GM12878 (cell line): ENCODE data around the gene HOXD3. TPM values are rescaled to one million over a fixed set of nuclear protein-coding genes. Genes with fewer than 3 reads are reported as not detected.

Experiments
- ATAC-seq: fragments of 200-7000 bp; cut with Tn5 transposase; 3 replicates; pipeline ENCODE4 v1.9.1; 2020; ENCODE audit warnings: mild to moderate bottlenecking, moderate library complexity
- BruUV-seq: library from RNA; stranded (reverse); fragments of 400-500 nt; replicated peaks from 2 replicates; lab custom pipeline; 2021; lab: Mats Ljungman, UMichigan
- CTCF ChIA-PET: fragments of 300-600 bp; sonication (Branson Sonifier 250); formaldehyde crosslinking; extraction: SDS; loops from one replicate; lab custom pipeline; 2021; ENCODE audit warnings: inconsistent platforms; lab: Yijun Ruan, JAX
- POLR2A ChIA-PET: fragments of 350-600 bp; formaldehyde crosslinking; extraction: SDS; loops from one replicate; lab custom pipeline; 2021; ENCODE audit warnings: inconsistent platforms; lab: Charles Lee
- RAD21 ChIA-PET: fragments of 300-600 bp; sonication (Branson Sonifier 250); formaldehyde crosslinking; loops from one replicate; lab custom pipeline; 2023; ENCODE audit warnings: antibody characterized with exemption; ENCODE audit not compliant: unreplicated experiment; lab: Charles Lee
- SMC1A ChIA-PET: fragments of 300-600 bp; sonication (Branson Sonifier 250); formaldehyde crosslinking; loops from one replicate; lab custom pipeline; 2023; ENCODE audit not compliant: unreplicated experiment, uncharacterized antibody; lab: Charles Lee
- DNase-seq: peaks from one replicate; pipeline ENCODE4 v3.0.0-alpha.2; 2011; ENCODE audit warnings: low read depth, low spot score
- FAIRE-seq: peaks from 3 replicates; lab custom pipeline; 2011; peaks lifted over from hg19 to GRCh38; lab: Jason Lieb, UNC
- H2AFZ ChIP-seq: 2 replicates; pipeline ENCODE4 v1.6.0; 2011; ENCODE audit warnings: low read depth, low read length, control low read depth; ENCODE audit not compliant: control insufficient read depth
- H3K27ac ChIP-seq: 2 replicates; pipeline ENCODE4 v1.5.1; 2011; ENCODE audit warnings: control low read depth; ENCODE audit not compliant: control insufficient read depth, insufficient read depth
- H3K27me3 ChIP-seq, 2 experiments: replicated peaks in 1 of 2; 2 replicates each; pipeline versions ENCODE4 v1.6.0 to v1.6.1; 2011; ENCODE audit warnings: low read length in 1 of 2; ENCODE audit not compliant: control insufficient read depth in 2 of 2, insufficient read depth in 2 of 2
- H3K36me3 ChIP-seq, 2 experiments: 2 replicates each; pipeline ENCODE4 v1.5.1; 2011; ENCODE audit warnings: low read length in 1 of 2; ENCODE audit not compliant: control insufficient read depth in 2 of 2, insufficient read depth in 2 of 2
- H3K4me1 ChIP-seq: 2 replicates; pipeline ENCODE4 v1.6.1; 2011; ENCODE audit warnings: mild to moderate bottlenecking, low read length, moderate library complexity, mixed read lengths; ENCODE audit not compliant: control insufficient read depth, insufficient read depth
- H3K4me2 ChIP-seq: 2 replicates; pipeline ENCODE4 v1.6.0; 2011; ENCODE audit warnings: control low read depth; ENCODE audit not compliant: control insufficient read depth, insufficient read depth
- H3K4me3 ChIP-seq: fragments of 200-600 bp; sonication (generic); 2 replicates; pipeline ENCODE4 v1.5.1; 2016
- H3K79me2 ChIP-seq: 2 replicates; pipeline ENCODE4 v1.6.0; 2011; ENCODE audit warnings: low read length; ENCODE audit not compliant: control insufficient read depth, insufficient read depth
- H3K9ac ChIP-seq: 2 replicates; pipeline ENCODE4 v1.8.0; 2011; ENCODE audit warnings: low read length, control low read depth, mixed read lengths; ENCODE audit not compliant: control insufficient read depth, insufficient read depth
- H3K9me3 ChIP-seq: replicated peaks from 3 replicates; pipeline ENCODE4 v1.5.1; 2011; ENCODE audit warnings: mild to moderate bottlenecking, low read length; ENCODE audit not compliant: control insufficient read depth, insufficient read depth
- H4K20me1 ChIP-seq: 2 replicates; pipeline ENCODE4 v1.6.0; 2011; ENCODE audit not compliant: control insufficient read depth, insufficient read depth
- CEBPB ChIP-seq, 2 experiments: fragments of 150-350 bp in 1 of 2; IDR thresholded peaks; 2 replicates each; pipeline ENCODE4 v1.6.1; 2012 to 2014; ENCODE audit warnings: low read depth in 2 of 2, low read length in 2 of 2, borderline replicate concordance in 1 of 2, inconsistent platforms in 1 of 2
- FOS ChIP-seq: IDR thresholded peaks from 3 replicates; pipeline ENCODE4 v1.6.1; 2011; ENCODE audit warnings: borderline replicate concordance; ENCODE audit not compliant: insufficient read length; ENCODE audit errors: extremely low read depth
- FOXK2 ChIP-seq: fragments of 450-650 bp; IDR thresholded peaks from 2 replicates; pipeline ENCODE4 v1.6.1; 2017; ENCODE audit warnings: mild to moderate bottlenecking, moderate library complexity
- FOXM1 ChIP-seq: IDR thresholded peaks from 2 replicates; pipeline ENCODE4 v1.6.1; 2012; ENCODE audit warnings: low read depth, mild to moderate bottlenecking, inconsistent platforms, low read length, moderate library complexity
- GABPA ChIP-seq: IDR thresholded peaks from 2 replicates; pipeline ENCODE4 v1.6.1; 2014; ENCODE audit warnings: antibody characterized with exemption, low read depth, mild to moderate bottlenecking, inconsistent platforms
- MYC ChIP-seq: IDR thresholded peaks from 2 replicates; pipeline ENCODE4 v1.6.1; 2011; ENCODE audit warnings: mild to moderate bottlenecking, low read length, moderate library complexity, inconsistent platforms; ENCODE audit not compliant: insufficient read depth, insufficient replicate concordance, insufficient read length, severe bottlenecking
- NBN ChIP-seq: fragments of 450-650 bp; IDR thresholded peaks from 2 replicates; pipeline ENCODE4 v1.6.1; 2016
- RFX5 ChIP-seq: IDR thresholded peaks from 2 replicates; pipeline ENCODE4 v1.6.1; 2011; ENCODE audit warnings: low read depth, low read length, improper control_type of control experiment
- SKIL ChIP-seq: fragments of 450-650 bp; IDR thresholded peaks from 2 replicates; pipeline ENCODE4 v1.6.1; 2017; ENCODE audit warnings: mild to moderate bottlenecking, low read depth, inconsistent platforms; ENCODE audit not compliant: poor library complexity, severe bottlenecking
- SMC3 ChIP-seq: IDR thresholded peaks from 2 replicates; pipeline ENCODE4 v1.6.1; 2011; ENCODE audit warnings: low read length, improper control_type of control experiment, borderline replicate concordance
- TCF7 ChIP-seq: IDR thresholded peaks from 2 replicates; pipeline ENCODE4 v1.6.1; 2014; ENCODE audit warnings: antibody characterized with exemption, borderline replicate concordance
- ZNF207 ChIP-seq: fragments of 450-650 bp; IDR thresholded peaks from 2 replicates; pipeline ENCODE4 v1.6.1; 2014; ENCODE audit warnings: antibody characterized with exemption, mild to moderate bottlenecking, borderline replicate concordance
- ZNF384 ChIP-seq: IDR thresholded peaks from 2 replicates; pipeline ENCODE4 v1.6.1; 2012; ENCODE audit warnings: low read depth, mild to moderate bottlenecking, low read length, improper control_type of control experiment, borderline replicate concordance
- WGBS: methylation state at CpG from one replicate; pipeline ENCODE4 v1.1.6; 2016; ENCODE audit warnings: low lambda C conversion rate; ENCODE audit not compliant: insufficient replicate concordance, insufficient coverage; ENCODE audit errors: missing lambda C conversion rate; 5-methylcytosine and 5-hydroxymethylcytosine counted together
- in situ Hi-C: fragments of 300-500 bp; cut with MboI; formaldehyde crosslinking; loops from 9 replicates; pipeline ENCODE4 v1.14.3; 2018; ENCODE audit warnings: mixed read lengths
- intact Hi-C: fragments of 100-400 bp; cut with micrococcal nuclease; formaldehyde crosslinking; loops from one replicate; pipeline ENCODE4 v1.14.2; 2022; ENCODE audit not compliant: unreplicated experiment
- polyA plus RNA-seq, 11 experiments: library from polyadenylated mRNA; depleted of rRNA in 4 of 11; unstranded in 6 of 11; stranded (reverse) in 5 of 11; fragments of >200 nt; fragmentation: Nextera tagmentation in 4 of 11; fragmentation: Illumina TruSeq in 1 of 11; extraction: Ambion mirVana in 4 of 11; extraction: Trizol in 1 of 11; gene quantifications; 1 replicate in 1 of 11; 2 replicates in 10 of 11; pipeline versions ENCODE4 v1.2.1 to v1.2.3, GENCODE V29; 2011 to 2016; ENCODE audit warnings: inconsistent platforms in 2 of 11, missing spikeins in 2 of 11, low read depth in 1 of 11
- total RNA-seq, 4 experiments: library from RNA; depleted of rRNA in 3 of 4; stranded (reverse); fragments of >200 nt in 3 of 4; fragmentation: Illumina TruSeq in 1 of 4; extraction: Trizol in 1 of 4; gene quantifications; 2 replicates each; pipeline versions ENCODE4 v1.2.1 to v1.2.3, GENCODE V29; 2013 to 2021
- TF ChIP-seq, protein P1 (sequence below), 3 experiments: IDR thresholded peaks in 2 of 3; conservative IDR thresholded peaks in 1 of 3; 2 replicates each; pipeline ENCODE4 v1.5.1; 2011; ENCODE audit warnings: low read depth in 3 of 3, low read length in 3 of 3, mild to moderate bottlenecking in 3 of 3, control low read depth in 2 of 3, moderate library complexity in 2 of 3, inconsistent platforms in 1 of 3, mixed read lengths in 1 of 3; ENCODE audit not compliant: control insufficient read depth in 2 of 3, insufficient read depth in 1 of 3; ENCODE audit errors: extremely low read depth in 1 of 3
- TF ChIP-seq, protein P2 (sequence below): fragments of 150-350 bp; IDR thresholded peaks from 2 replicates; pipeline ENCODE4 v1.6.1; 2014; ENCODE audit warnings: mild to moderate bottlenecking, low read depth, low read length

The HOXD3 gene
- total and polyA plus RNA-seq, 10 of the 15 experiments (the other 5 are each of a cell fraction or from before 2014, with no cell fraction given): not detected

DNA sequence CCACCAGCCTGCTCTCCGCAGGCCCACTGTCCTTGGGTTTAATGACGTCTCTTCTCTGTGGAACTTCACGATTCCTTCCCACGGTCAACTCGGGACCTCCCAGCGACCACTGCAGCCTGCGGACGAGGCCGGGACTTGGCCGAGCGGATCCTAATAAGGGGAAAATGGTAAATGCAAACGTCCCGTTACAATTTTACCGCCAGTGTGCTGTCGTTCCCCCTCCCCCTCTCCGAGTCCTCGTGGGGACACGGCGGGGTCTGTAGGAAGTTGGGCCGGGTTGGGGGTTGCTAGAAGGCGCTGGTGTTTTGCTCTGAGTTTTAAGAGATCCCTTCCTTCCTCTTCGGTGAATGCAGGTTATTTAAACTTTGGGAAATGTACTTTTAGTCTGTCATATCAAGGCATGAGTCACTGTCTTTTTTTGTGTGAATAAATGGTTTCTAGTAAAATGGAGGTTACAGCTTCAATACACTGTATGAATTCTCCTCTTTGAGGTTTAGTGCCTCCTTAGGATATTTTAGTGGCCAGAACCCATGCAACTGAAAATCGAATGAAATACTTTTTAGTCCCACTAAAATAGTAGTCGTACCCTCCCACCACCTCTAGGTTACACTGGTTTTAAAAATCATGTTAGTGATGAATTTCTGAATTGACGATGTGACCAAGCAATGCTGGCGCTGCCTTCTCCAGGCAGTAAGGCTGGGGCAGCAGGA, 47.8 kb upstream of the HOXD3 start (continued):
- TF ChIP-seq, protein P1, sequence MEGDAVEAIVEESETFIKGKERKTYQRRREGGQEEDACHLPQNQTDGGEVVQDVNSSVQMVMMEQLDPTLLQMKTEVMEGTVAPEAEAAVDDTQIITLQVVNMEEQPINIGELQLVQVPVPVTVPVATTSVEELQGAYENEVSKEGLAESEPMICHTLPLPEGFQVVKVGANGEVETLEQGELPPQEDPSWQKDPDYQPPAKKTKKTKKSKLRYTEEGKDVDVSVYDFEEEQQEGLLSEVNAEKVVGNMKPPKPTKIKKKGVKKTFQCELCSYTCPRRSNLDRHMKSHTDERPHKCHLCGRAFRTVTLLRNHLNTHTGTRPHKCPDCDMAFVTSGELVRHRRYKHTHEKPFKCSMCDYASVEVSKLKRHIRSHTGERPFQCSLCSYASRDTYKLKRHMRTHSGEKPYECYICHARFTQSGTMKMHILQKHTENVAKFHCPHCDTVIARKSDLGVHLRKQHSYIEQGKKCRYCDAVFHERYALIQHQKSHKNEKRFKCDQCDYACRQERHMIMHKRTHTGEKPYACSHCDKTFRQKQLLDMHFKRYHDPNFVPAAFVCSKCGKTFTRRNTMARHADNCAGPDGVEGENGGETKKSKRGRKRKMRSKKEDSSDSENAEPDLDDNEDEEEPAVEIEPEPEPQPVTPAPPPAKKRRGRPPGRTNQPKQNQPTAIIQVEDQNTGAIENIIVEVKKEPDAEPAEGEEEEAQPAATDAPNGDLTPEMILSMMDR (IDR thresholded peaks at IDR 0.05 in 2 of 3, conservative IDR thresholded peaks at IDR 0.05 in 1 of 3; ENCODE audit: control insufficient read depth in 2 of 3, extremely low read depth in 1 of 3, insufficient read depth in 1 of 3, low read depth in 3 of 3, low read length in 3 of 3): no peak
- TF ChIP-seq FOXK2 (no peak), SKIL (no peak), FOXM1 (no peak)

GRCh38 chr2:176109946-176110345, 47.2 kb upstream of the HOXD3 start:
- Histone ChIP-seq H3K4me2 (no peak overlapping the region), H3K4me1 (no peaks in the 10 kb centered on the region), H3K4me3 (no peak overlapping the region), H3K9ac (no peak overlapping the region), H4K20me1 (no peaks in the 10 kb centered on the region), H3K36me3 (no peaks in the 10 kb centered on the region), H2AFZ (no peak overlapping the region), H3K9me3 (peaks cover 3% of the 10 kb centered on the region; the same call in 1 of the 3 replicates), H3K79me2 (no peaks in the 10 kb centered on the region), H3K27ac (no peak overlapping the region), H3K27me3 (peaks cover 13 to 41% of the 10 kb centered on the region in 2 experiments)
- no peak for TF ChIP-seq RFX5
- TF ChIP-seq, protein P2, sequence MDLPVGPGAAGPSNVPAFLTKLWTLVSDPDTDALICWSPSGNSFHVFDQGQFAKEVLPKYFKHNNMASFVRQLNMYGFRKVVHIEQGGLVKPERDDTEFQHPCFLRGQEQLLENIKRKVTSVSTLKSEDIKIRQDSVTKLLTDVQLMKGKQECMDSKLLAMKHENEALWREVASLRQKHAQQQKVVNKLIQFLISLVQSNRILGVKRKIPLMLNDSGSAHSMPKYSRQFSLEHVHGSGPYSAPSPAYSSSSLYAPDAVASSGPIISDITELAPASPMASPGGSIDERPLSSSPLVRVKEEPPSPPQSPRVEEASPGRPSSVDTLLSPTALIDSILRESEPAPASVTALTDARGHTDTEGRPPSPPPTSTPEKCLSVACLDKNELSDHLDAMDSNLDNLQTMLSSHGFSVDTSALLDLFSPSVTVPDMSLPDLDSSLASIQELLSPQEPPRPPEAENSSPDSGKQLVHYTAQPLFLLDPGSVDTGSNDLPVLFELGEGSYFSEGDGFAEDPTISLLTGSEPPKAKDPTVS: no peak
- no peak for TF ChIP-seq ZNF207
- no peak for TF ChIP-seq TCF7
- TF ChIP-seq GABPA: no peak
- no peak for TF ChIP-seq MYC
- TF ChIP-seq NBN: no peak
- no peak for TF ChIP-seq ZNF384
- TF ChIP-seq SMC3: no peak
- no peak for TF ChIP-seq CEBPB (IDR thresholded peaks at IDR 0.05; ENCODE audit: borderline replicate concordance in 1 of 2, low read depth in 2 of 2, low read length in 2 of 2)
- TF ChIP-seq FOS: no peak
- BruUV-seq: no TSS peak
- ChIA-PET CTCF (interaction anchor here (0.8 to 2.5 kb wide), 10 partner anchors 8 to 1039 kb away, joined by 3 to 12 read pairs (median 6); no protein-coding TSS in a partner anchor), POLR2A (no interaction called here), RAD21 (interaction anchor here (1.1 kb wide), 1 partner anchor 345 kb away, joined by 3 read pairs; no protein-coding TSS in a partner anchor), SMC1A (interaction anchor here (0.6 to 2.0 kb wide), 4 partner anchors 16 to 712 kb away, joined by 3 to 7 read pairs (median 4); no protein-coding TSS in a partner anchor)
- FAIRE-seq: no peak
- no peak for ATAC-seq
- intact Hi-C loops: no loop called here
- in situ Hi-C loops: no loop called here
- 18% methylated on average over 4 of the region's 4 CpGs for WGBS
- DNase-seq: no peak
